ENCODE measurements around the gene S100A12.

S100A12 gene

DNA sequence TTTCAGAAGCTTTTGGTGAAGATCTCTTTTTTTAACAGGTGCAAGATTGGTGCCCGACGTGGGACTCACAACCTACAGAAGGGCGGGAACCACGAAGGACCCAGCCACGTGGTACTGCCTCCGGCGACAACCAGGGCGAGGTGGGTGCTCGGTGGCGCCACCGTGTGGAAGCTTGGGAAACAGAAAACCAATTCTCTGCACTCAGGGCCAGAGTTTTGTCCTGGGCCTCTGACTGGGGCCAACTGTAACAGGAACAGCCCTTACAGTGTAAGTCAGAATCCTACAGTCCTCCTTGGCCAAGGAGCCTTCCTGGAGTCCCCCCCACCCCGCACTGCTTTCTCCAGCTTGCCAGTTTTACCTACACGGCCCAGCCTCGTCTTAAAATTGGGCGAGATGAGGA is 29.3 kb upstream of the S100A12 start:
- no peak for DNase-seq (ENCODE audit: low read depth)
- TF ChIP-seq, protein P1, sequence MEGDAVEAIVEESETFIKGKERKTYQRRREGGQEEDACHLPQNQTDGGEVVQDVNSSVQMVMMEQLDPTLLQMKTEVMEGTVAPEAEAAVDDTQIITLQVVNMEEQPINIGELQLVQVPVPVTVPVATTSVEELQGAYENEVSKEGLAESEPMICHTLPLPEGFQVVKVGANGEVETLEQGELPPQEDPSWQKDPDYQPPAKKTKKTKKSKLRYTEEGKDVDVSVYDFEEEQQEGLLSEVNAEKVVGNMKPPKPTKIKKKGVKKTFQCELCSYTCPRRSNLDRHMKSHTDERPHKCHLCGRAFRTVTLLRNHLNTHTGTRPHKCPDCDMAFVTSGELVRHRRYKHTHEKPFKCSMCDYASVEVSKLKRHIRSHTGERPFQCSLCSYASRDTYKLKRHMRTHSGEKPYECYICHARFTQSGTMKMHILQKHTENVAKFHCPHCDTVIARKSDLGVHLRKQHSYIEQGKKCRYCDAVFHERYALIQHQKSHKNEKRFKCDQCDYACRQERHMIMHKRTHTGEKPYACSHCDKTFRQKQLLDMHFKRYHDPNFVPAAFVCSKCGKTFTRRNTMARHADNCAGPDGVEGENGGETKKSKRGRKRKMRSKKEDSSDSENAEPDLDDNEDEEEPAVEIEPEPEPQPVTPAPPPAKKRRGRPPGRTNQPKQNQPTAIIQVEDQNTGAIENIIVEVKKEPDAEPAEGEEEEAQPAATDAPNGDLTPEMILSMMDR (conservative IDR thresholded peaks at IDR 0.05; ENCODE audit: low read depth, low read length): peak; percentile 48

DNA sequence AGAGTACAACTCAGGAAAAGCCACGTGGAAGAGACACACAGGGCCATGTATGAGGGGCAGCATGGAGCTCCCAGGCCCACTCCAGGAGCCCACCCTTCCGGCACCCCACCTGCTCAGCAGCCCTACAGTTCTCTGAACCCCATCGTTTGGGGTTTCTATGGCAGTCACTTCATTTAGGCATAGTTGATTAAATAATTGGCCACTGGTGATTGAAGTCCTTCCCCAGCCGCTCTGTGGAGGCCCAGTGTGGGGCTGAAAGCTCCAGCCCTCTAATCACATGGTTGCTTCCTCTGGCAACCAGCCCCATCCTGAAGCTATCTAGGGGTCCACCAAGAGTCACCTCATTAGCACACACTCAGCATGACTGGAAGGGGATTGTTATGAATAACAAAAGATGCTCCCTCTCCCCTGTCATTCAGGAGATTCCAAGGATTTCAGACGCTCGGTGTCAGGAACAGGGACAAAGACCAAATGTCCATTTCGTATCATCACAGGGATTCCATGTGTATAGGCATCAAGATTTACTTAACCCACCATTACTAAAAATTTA is 28.7 kb upstream of the S100A12 start:
- TF ChIP-seq, protein P1 (conservative IDR thresholded peaks at IDR 0.05; ENCODE audit: low read depth, low read length): no peak
- DNase-seq (ENCODE audit: low read depth): no peak
- H3K4me3 ChIP-seq (ENCODE audit: low read length): no peak overlapping the region

More for the DNA sequence above, 29.3 kb upstream of the S100A12 start:
- no peak overlapping the region for H3K4me3 ChIP-seq (ENCODE audit: low read length)

DNA sequence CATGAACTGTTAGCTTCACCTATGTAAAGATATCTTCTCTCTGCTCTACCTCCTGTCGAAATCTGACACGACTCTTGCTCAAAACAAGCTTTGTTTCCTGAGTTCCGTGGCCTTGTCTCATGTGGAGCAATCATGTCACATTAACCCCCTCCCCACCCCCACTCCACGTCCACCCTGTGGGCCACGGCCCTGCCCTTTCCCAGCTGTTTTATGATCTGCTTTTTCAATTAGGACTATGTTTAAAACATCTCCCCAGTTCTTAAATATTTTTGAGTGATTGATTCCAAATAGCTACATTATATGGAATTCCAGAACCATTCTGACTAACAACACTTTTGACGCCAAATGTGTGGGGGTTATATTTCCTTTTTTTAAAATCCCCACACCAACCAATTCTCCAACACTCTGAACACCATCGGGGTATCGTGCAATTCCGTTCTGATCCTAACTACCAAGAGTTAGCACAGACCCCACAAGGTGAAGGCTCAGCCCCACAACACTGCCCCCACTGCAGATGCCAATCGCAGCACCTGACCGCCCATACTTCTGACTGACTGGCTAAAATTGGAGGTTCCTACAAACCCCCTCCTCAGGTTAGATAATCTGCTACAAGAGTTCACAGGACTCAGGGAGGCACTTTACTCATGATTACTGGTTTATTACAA is 28.1 kb upstream of the S100A12 start:
- TF ChIP-seq, protein P1 (conservative IDR thresholded peaks at IDR 0.05; ENCODE audit: low read depth, low read length): no peak
- H3K4me3 ChIP-seq (ENCODE audit: low read length): no peak overlapping the region
- DNase-seq (ENCODE audit: low read depth): no peak

DNA sequence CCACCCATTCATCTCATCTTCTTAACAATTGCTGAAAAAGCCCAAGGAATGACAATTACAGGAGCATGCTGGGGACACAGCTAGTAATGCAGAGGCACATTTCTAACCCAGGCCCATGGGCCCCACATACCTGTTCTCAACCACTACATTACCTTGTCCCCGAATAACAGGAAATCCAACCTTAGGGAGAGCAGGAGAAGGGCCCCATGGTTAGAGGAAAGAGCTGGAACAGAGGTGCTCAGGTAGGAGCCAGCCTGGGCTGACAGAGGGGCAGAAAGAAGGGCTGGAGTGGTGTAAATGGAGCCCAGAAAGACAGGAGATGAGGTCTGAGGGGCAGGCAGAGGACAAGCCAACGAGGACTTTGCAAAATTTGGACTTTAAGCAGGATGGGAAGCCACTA is 26.8 kb upstream of the S100A12 start:
- no peak for DNase-seq (ENCODE audit: low read depth)
- TF ChIP-seq, protein P1 (conservative IDR thresholded peaks at IDR 0.05; ENCODE audit: low read depth, low read length): no peak
- no peak overlapping the region for H3K4me3 ChIP-seq (ENCODE audit: low read length)

DNA sequence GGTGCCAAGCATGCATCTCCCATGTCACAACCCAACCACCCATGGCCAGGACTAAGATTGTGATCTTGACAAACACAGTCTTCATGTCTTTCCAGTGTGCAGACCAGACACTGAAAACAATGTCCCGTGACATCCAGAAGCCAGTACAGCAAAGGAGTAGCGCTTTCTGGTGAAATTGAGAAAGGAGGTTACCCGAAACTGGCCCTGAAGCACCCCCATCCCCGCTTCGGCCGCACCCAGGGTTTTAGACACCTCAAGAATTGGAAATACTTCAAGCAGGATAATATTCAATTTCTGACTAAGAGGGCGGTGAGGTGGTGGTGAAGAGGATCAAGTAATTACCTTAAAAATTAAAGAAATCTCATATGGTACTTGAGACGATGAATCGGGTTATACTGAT is 26.0 kb upstream of the S100A12 start:
- DNase-seq (ENCODE audit: low read depth): no peak
- TF ChIP-seq, protein P1 (conservative IDR thresholded peaks at IDR 0.05; ENCODE audit: low read depth, low read length): no peak
- no peak overlapping the region for H3K4me3 ChIP-seq (ENCODE audit: low read length)

DNA sequence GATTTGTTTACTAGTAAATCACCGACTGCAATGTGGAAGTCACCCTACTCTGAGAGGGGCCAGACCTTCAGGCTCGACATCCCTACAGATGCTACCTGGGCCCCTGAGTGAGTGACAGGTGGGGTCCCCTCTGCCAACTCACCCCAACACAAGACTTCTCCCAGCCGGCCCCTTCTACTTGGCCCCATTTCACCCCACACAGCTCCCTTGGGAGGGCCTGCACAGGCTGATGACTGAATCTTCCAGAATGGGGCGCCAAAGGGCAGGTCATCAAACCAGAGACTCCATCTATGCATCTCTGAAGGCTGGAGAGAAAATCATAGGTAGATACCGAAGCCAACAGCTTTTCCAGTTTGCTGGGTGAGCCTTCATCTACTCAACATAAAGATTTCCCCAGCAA is 24.8 kb upstream of the S100A12 start:
- no peak for DNase-seq (ENCODE audit: low read depth)
- TF ChIP-seq, protein P1 (conservative IDR thresholded peaks at IDR 0.05; ENCODE audit: low read depth, low read length): peak; percentile 32
- no peak overlapping the region for H3K4me3 ChIP-seq (ENCODE audit: low read length)

DNA sequence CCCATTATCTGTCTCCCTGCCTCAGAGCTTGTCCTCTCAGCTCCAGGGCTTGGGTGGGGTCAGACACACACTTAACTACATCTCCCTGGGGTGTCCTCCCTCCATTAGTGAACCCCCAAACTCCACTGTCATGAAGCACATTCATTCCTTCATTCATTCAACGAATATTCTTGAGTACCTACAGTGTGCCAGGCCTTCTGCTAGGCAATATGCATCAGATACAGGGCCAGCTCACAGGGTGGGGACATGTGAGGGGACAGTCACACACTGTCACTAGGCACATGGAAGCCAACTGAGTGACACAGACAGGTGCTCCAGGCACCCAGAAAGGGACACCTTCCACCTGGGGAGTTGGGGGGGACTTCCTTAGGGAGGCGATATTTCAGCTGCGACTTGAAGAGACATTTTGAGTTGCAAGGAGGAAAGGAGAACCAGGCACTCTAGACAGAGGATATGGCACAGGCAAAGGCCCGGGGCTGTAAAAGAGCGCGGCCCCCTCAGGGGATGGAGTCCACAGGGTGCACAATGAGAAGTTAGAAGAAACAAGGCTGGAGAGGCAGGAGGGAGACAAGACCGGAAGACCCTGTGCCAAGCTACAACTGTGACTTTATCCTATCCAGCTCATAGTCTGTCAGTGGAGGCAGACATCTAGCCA is 24.1 kb upstream of the S100A12 start:
- H3K4me3 ChIP-seq (ENCODE audit: low read length): no peak overlapping the region
- TF ChIP-seq, protein P1 (conservative IDR thresholded peaks at IDR 0.05; ENCODE audit: low read depth, low read length): no peak
- no peak for DNase-seq (ENCODE audit: low read depth)
